ENCODE results near the gene LBR. TPM values are rescaled to one million over a fixed set of nuclear protein-coding genes. Genes with fewer than 3 reads are reported as not detected.

LBR gene
- total RNA-seq, 1 experiment from 2014 or later = 106 TPM

DNA sequence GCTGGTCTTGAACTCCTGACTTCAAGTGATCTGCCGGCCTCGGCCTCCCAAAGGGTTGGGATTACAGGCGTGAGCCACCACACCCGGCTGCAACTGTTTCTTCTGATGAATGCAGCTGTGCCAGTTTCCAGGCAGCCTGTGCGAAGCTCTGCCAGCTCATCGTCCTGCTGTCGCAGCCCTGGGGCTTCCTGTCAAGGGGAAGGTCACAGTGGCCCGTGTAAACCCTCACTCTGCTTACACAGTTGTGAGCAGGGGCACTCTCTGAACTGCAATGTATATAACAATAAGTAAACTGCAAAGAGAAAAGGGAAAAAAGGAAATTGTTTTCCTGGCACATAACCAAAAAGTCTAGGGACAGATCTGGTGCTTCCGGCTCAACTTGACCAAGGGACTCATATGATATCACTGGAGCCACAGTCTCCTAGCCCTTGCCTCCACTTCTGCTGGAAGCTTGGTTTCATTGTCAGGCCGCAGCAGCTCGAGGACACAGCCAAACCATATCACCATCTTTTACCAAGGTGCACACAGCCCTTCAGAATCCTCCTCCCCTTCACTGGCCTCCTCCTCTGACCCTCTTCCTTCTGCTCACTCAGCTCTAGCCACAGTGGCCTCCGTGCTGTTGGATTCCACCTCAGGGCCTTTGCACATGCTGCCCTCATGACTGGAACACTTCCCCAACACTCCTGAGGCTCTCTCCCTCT is 22.8 kb upstream of the LBR start:
- BruUV-seq (replicated peaks) = no TSS peak

DNA sequence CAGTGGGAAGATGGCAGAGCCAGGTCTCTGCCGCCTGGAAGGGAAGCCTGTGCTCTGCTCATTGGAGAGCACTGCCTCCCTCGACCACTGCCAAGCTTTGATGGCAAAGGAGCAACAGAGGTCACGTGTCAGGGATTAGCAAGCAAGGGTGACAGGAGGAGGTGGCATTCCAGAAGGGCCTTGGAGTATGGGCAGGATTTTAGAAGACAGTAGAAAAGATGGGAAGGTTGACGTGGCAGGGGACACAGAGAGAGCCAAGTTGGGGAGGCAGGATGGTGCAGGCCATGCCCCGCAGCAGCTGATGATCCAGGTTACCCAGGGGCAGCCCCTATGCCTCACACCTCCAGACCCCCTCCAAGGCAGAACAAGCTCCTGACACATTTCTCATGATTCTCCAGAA is 21.9 kb upstream of the LBR start:
- Mint-ChIP-seq H3K9me3 (ENCODE audit: unreplicated experiment) (no peaks in the 10 kb centered on the region), H3K4me1 (ENCODE audit: insufficient read depth, unreplicated experiment) (peaks cover 64% of the 10 kb centered on the region), H3K4me3 (ENCODE audit: unreplicated experiment) (peak overlapping the region; percentile 19), H3K27ac (ENCODE audit: low read depth, unreplicated experiment) (peak overlapping the region; percentile 70), H3K27me3 (ENCODE audit: insufficient read depth, unreplicated experiment) (no peaks in the 10 kb centered on the region), H3K36me3 (ENCODE audit: insufficient read depth, unreplicated experiment) (peaks cover 11% of the 10 kb centered on the region)
- ChIA-PET CTCF (interaction anchor here (0.6 to 4.2 kb wide), 13 partner anchors 11 to 937 kb away, joined by 3 to 29 read pairs (median 4); no protein-coding TSS in a partner anchor), POLR2A (interaction anchor here (0.7 to 20.7 kb wide), 15 partner anchors 10 to 550 kb away, joined by 3 to 611 read pairs (median 4); partner anchors contain the start of genes LBR and SDE2)
- DNase-seq (ENCODE audit: unreplicated experiment) = no peak
- BruUV-seq (replicated peaks) = no TSS peak
- intact Hi-C loops (cut with micrococcal nuclease) = loop anchor here (1.0 kb wide), 1 partner anchor 9 kb away; no protein-coding TSS in a partner anchor
- TF ChIP-seq, protein P1, sequence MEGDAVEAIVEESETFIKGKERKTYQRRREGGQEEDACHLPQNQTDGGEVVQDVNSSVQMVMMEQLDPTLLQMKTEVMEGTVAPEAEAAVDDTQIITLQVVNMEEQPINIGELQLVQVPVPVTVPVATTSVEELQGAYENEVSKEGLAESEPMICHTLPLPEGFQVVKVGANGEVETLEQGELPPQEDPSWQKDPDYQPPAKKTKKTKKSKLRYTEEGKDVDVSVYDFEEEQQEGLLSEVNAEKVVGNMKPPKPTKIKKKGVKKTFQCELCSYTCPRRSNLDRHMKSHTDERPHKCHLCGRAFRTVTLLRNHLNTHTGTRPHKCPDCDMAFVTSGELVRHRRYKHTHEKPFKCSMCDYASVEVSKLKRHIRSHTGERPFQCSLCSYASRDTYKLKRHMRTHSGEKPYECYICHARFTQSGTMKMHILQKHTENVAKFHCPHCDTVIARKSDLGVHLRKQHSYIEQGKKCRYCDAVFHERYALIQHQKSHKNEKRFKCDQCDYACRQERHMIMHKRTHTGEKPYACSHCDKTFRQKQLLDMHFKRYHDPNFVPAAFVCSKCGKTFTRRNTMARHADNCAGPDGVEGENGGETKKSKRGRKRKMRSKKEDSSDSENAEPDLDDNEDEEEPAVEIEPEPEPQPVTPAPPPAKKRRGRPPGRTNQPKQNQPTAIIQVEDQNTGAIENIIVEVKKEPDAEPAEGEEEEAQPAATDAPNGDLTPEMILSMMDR (IDR thresholded peaks at IDR 0.05; ENCODE audit: unreplicated experiment) = no peak

More for the DNA sequence above, 22.8 kb upstream of the LBR start:
- DNase-seq (ENCODE audit: unreplicated experiment) = peak; percentile 38
- TF ChIP-seq, protein P1 (IDR thresholded peaks at IDR 0.05; ENCODE audit: unreplicated experiment) = no peak
- peaks cover 61% of the 10 kb centered on the region for H3K4me1 Mint-ChIP-seq (ENCODE audit: insufficient read depth, unreplicated experiment)
- no peaks in the 10 kb centered on the region for H3K27me3 Mint-ChIP-seq (ENCODE audit: insufficient read depth, unreplicated experiment)
- H3K27ac Mint-ChIP-seq (ENCODE audit: low read depth, unreplicated experiment) = no peak overlapping the region
- peaks cover 11% of the 10 kb centered on the region for H3K36me3 Mint-ChIP-seq (ENCODE audit: insufficient read depth, unreplicated experiment)
- CTCF ChIA-PET = interaction anchor here (0.6 to 4.2 kb wide), 7 partner anchors 10 to 549 kb away, joined by 3 to 29 read pairs (median 4); no protein-coding TSS in a partner anchor
- H3K9me3 Mint-ChIP-seq (ENCODE audit: unreplicated experiment) = no peaks in the 10 kb centered on the region
- POLR2A ChIA-PET = interaction anchor here (0.7 to 20.7 kb wide), 7 partner anchors 10 to 612 kb away, joined by 3 to 611 read pairs (median 4); partner anchors contain the start of genes H3-3A and LBR
- intact Hi-C loops (cut with micrococcal nuclease) = no loop called here
- no peak overlapping the region for H3K4me3 Mint-ChIP-seq (ENCODE audit: unreplicated experiment)

DNA sequence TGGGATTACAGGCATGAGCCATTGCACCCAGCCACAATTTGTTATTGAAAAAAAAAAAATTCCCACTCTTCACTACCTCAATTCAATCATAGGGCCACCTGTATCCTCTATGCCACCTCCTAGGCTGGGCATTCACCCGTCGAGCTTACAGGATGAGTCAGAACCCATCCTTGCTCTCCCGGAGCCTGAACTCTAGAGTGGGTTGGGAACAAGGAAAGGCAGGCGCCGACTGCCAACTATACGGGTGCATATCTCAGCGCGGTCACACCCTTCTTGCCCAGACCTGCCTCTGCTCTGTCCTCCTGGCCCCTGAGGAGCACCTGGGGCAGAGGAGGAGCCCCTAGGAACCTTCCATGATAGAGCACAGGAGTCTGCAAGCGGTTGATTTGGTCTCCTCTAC is 21.4 kb upstream of the LBR start:
- Mint-ChIP-seq H3K4me3 (ENCODE audit: unreplicated experiment) (peak overlapping the region; percentile 19), H3K4me1 (ENCODE audit: insufficient read depth, unreplicated experiment) (peaks cover 60% of the 10 kb centered on the region), H3K36me3 (ENCODE audit: insufficient read depth, unreplicated experiment) (peaks cover 14% of the 10 kb centered on the region), H3K27me3 (ENCODE audit: insufficient read depth, unreplicated experiment) (no peaks in the 10 kb centered on the region), H3K27ac (ENCODE audit: low read depth, unreplicated experiment) (peak overlapping the region; percentile 70), H3K9me3 (ENCODE audit: unreplicated experiment) (no peaks in the 10 kb centered on the region)
- intact Hi-C loops (cut with micrococcal nuclease) = loop anchor here (1.0 kb wide), 1 partner anchor 9 kb away; no protein-coding TSS in a partner anchor
- DNase-seq (ENCODE audit: unreplicated experiment) = peak; percentile 100
- CTCF ChIA-PET = interaction anchor here (0.6 to 4.2 kb wide), 15 partner anchors 9 to 936 kb away, joined by 3 to 29 read pairs (median 4); no protein-coding TSS in a partner anchor
- no TSS peak for BruUV-seq (replicated peaks)
- TF ChIP-seq, protein P1 (IDR thresholded peaks at IDR 0.05; ENCODE audit: unreplicated experiment) = no peak
- POLR2A ChIA-PET = interaction anchor here (0.7 to 20.7 kb wide), 20 partner anchors 9 to 616 kb away, joined by 3 to 611 read pairs (median 4); partner anchors contain the start of genes LBR and SDE2

DNA sequence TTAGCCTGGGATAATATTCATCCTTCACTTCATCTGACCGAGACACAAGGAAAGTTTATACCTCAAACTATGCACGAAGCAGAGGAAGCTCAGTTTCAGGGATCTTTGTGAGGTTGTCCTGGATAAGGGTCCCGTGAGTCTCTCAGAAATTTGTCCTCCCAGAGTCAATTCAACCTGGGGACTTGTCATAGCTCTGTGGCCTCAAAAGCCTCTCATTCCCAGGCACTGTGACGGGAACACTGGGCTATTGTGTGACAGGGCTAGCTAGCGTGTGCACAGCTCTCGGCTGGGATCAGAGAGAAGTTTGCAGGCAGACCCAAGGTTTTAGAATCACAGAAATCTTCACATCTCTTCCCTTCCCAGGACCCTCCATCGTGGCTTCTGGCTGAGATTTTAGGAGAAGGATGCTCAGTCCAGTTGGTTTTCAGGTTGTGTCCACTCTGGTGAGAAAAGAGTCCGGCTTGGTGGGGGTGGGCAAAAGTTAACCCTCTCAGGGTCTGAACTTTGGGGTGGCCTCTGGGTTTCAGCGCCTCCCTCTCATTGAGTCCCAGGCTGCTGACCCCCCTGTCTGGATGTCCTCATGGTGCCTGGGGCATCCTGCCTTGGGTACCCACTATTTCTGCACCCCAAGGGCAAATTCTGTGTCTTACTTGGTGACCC is 20.4 kb upstream of the LBR start:
- Mint-ChIP-seq H3K4me3 (ENCODE audit: unreplicated experiment) (no peak overlapping the region), H3K9me3 (ENCODE audit: unreplicated experiment) (no peaks in the 10 kb centered on the region), H3K27ac (ENCODE audit: low read depth, unreplicated experiment) (peak overlapping the region; percentile 18), H3K27me3 (ENCODE audit: insufficient read depth, unreplicated experiment) (no peaks in the 10 kb centered on the region), H3K36me3 (ENCODE audit: insufficient read depth, unreplicated experiment) (peaks cover 15% of the 10 kb centered on the region), H3K4me1 (ENCODE audit: insufficient read depth, unreplicated experiment) (peaks cover 50% of the 10 kb centered on the region)
- intact Hi-C loops (cut with micrococcal nuclease) = no loop called here
- no peak for DNase-seq (ENCODE audit: unreplicated experiment)
- TF ChIP-seq, protein P1 (IDR thresholded peaks at IDR 0.05; ENCODE audit: unreplicated experiment) = no peak
- CTCF ChIA-PET = interaction anchor here (0.6 to 4.2 kb wide), 9 partner anchors 8 to 935 kb away, joined by 3 to 29 read pairs (median 4); no protein-coding TSS in a partner anchor
- POLR2A ChIA-PET = interaction anchor here (0.6 to 20.7 kb wide), 10 partner anchors 10 to 617 kb away, joined by 3 to 611 read pairs (median 3); partner anchors contain the start of gene LBR
- no TSS peak for BruUV-seq (replicated peaks)

Measured in MCF 10A (cell line).